ENCODE measurements around the gene PRR30. TPM values are rescaled to one million over a fixed set of nuclear protein-coding genes. Genes with fewer than 3 reads are reported as not detected.

PRR30 gene
- total RNA-seq, 1 experiment from 2014 or later: not detected

DNA sequence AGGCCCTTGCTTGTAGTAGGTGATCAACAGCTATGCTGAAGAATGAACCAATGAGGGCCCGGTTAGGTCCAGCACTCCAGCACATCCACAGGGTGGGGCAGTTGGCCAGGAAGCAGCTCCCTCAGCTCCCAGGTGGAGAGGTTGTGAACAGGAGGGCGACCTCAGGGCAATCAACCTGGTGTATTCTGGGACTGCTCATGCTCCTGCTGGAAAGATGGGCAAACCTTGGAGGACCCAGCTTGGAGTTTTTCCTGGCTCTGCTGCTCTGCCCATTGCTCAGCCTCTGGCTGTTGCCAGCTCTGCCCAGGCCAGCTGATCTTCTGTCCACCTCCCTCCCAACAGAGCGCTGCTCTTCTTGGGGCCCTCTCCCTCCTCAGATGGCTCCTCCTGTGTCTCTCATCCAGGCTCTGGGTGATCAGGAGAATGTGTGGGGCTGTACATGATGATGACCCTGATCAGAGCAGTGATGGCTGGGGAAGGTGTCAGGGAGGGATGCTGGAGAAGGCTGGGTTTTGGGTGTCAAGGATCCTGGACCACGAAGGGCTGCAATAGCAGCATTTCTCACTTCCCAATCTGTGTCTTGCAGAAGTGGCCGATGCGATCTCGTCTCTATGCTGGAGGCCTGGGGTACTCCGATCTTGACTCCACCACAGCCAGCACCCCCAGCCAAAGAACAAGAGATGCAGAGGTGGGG, 13.0 kb upstream of the PRR30 start:
- intact Hi-C loops (cut with micrococcal nuclease; ENCODE audit: unreplicated experiment): no loop called here
- no peaks in the 10 kb centered on the region for H3K4me1 Mint-ChIP-seq (ENCODE audit: low read depth, unreplicated experiment)
- DNase-seq: peak; percentile 13
- CTCF ChIA-PET: interaction anchor here (0.9 to 1.5 kb wide), 3 partner anchors 40 to 128 kb away, joined by 3 to 7 read pairs (median 4); no protein-coding TSS in a partner anchor
- H3K9me3 Mint-ChIP-seq (ENCODE audit: low read depth, unreplicated experiment): no peaks in the 10 kb centered on the region
- H3K36me3 Mint-ChIP-seq (ENCODE audit: insufficient read depth, unreplicated experiment): no peaks in the 10 kb centered on the region
- no peak overlapping the region for H3K4me3 Mint-ChIP-seq (ENCODE audit: low read depth, unreplicated experiment)
- no TSS peak for BruUV-seq (replicated peaks)
- H3K27ac Mint-ChIP-seq (ENCODE audit: unreplicated experiment): no peak overlapping the region
- TF ChIP-seq CTCF (IDR thresholded peaks at IDR 0.05; ENCODE audit: unreplicated experiment): no peak
- H3K27me3 Mint-ChIP-seq (ENCODE audit: unreplicated experiment): peaks cover 52% of the 10 kb centered on the region

GRCh38 chr2:27150639-27151230, 11.5 kb upstream of the PRR30 start:
- H3K27ac Mint-ChIP-seq (ENCODE audit: unreplicated experiment): no peak overlapping the region
- no peaks in the 10 kb centered on the region for H3K9me3 Mint-ChIP-seq (ENCODE audit: low read depth, unreplicated experiment)
- TF ChIP-seq CTCF (IDR thresholded peaks at IDR 0.05; ENCODE audit: unreplicated experiment): no peak
- no peaks in the 10 kb centered on the region for H3K4me1 Mint-ChIP-seq (ENCODE audit: low read depth, unreplicated experiment)
- no TSS peak for BruUV-seq (replicated peaks)
- DNase-seq: no peak
- CTCF ChIA-PET: interaction anchor here (0.6 to 1.5 kb wide), 2 partner anchors 41 to 133 kb away, joined by 3 to 7 read pairs; no protein-coding TSS in a partner anchor
- peaks cover 54% of the 10 kb centered on the region for H3K27me3 Mint-ChIP-seq (ENCODE audit: unreplicated experiment)
- no peaks in the 10 kb centered on the region for H3K36me3 Mint-ChIP-seq (ENCODE audit: insufficient read depth, unreplicated experiment)
- intact Hi-C loops (cut with micrococcal nuclease; ENCODE audit: unreplicated experiment): no loop called here
- no peak overlapping the region for H3K4me3 Mint-ChIP-seq (ENCODE audit: low read depth, unreplicated experiment)

DNA sequence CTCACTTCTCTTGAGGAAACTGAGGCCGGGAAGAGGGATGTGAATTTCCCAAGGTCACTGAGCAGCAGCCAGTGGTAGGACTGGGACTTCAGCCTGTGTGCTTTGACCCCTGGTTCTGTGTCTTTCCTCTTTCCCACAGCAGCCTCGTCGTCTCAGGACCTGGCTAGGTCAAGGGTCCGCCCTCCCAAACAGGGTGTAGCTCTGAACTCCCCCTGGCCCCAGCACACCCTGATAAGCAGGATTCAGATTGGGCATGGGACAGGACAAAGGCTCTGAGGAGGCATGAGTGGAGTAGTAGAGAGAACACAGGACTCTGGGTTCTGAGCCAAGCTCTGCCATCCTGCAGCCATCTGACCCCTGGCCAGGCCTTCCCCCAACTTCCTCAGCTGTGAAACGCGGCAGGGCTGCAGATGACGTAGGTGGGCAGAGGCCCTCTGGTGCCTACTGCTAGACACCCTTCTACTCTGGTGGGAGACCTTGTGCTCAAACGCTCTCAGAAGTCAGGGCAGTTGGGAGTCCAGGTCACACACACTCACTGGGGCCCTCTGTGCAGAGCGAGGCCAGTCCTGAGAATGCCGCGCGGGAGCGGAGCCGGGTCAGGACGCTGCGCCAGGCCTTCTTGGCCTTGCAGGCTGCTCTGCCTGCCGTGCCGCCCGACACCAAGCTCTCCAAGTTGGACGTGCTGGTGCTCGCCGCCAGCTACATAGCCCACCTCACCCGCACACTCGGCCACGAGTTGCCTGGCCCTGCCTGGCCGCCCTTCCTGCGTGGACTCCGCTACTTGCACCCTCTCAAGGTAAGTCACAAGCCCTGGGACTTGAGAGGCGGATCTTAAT, 10.6 kb upstream of the PRR30 start:
- H3K27me3 Mint-ChIP-seq (ENCODE audit: unreplicated experiment): peaks cover 56% of the 10 kb centered on the region
- no peaks in the 10 kb centered on the region for H3K36me3 Mint-ChIP-seq (ENCODE audit: insufficient read depth, unreplicated experiment)
- intact Hi-C loops (cut with micrococcal nuclease; ENCODE audit: unreplicated experiment): no loop called here
- no TSS peak for BruUV-seq (replicated peaks)
- TF ChIP-seq CTCF (IDR thresholded peaks at IDR 0.05; ENCODE audit: unreplicated experiment): no peak
- no peak overlapping the region for H3K4me3 Mint-ChIP-seq (ENCODE audit: low read depth, unreplicated experiment)
- H3K9me3 Mint-ChIP-seq (ENCODE audit: low read depth, unreplicated experiment): no peaks in the 10 kb centered on the region
- DNase-seq: no peak
- H3K27ac Mint-ChIP-seq (ENCODE audit: unreplicated experiment): no peak overlapping the region
- H3K4me1 Mint-ChIP-seq (ENCODE audit: low read depth, unreplicated experiment): no peaks in the 10 kb centered on the region
- CTCF ChIA-PET: interaction anchor here (0.6 kb wide), 1 partner anchor 133 kb away, joined by 3 read pairs; no protein-coding TSS in a partner anchor

- Mint-ChIP-seq H3K9me3 (ENCODE audit: low read depth, unreplicated experiment) (no peaks in the 10 kb centered on the region), H3K4me3 (ENCODE audit: low read depth, unreplicated experiment) (no peak within 1 kb of the TSS), H3K27ac (ENCODE audit: unreplicated experiment) (no peak within 1 kb of the TSS), H3K4me1 (ENCODE audit: low read depth, unreplicated experiment) (no peaks in the 10 kb centered on the region), H3K36me3 (ENCODE audit: insufficient read depth, unreplicated experiment) (no peaks in the 10 kb centered on the region), H3K27me3 (ENCODE audit: unreplicated experiment) (peaks cover 56% of the 10 kb centered on the region)
- TF ChIP-seq CTCF (IDR thresholded peaks at IDR 0.05; ENCODE audit: unreplicated experiment): no peak
- no TSS peak for BruUV-seq (replicated peaks)
- no peak for DNase-seq
- intact Hi-C loops (cut with micrococcal nuclease; ENCODE audit: unreplicated experiment): no loop called here
- CTCF ChIA-PET: no interaction called here
Observed at GRCh38 chr2:27148801-27149439, 9.7 kb upstream of the PRR30 start, which contains the start of gene TCF23. TCF23 (plus strand) TSS chr2:27149004; CDS start chr2:27149134, 130 bp downstream.

All from Calu3 (cell line).